Hepatocyte (in vitro differentiated cells): Measurements from ENCODE around the gene MAGT1.

Source experiments
- EZH2 ChIP-seq: fragments of 200-600 bp; sonication (generic); IDR thresholded peaks from 2 replicates; pipeline ENCODE4 v1.6.1; 2016; ENCODE audit warnings: antibody characterized with exemption, mild to moderate bottlenecking, borderline replicate concordance
- EZH2phosphoT487 ChIP-seq: fragments of 200-600 bp; sonication (generic); IDR thresholded peaks from one replicate; pipeline ENCODE4 v1.6.1; 2018; ENCODE audit warnings: antibody characterized with exemption, mild to moderate bottlenecking, low read depth, moderate library complexity; ENCODE audit not compliant: unreplicated experiment, severe bottlenecking
- TF ChIP-seq, protein P1 (sequence below): fragments of 200-600 bp; sonication (generic); IDR thresholded peaks from 2 replicates; pipeline ENCODE4 v1.5.1; 2016; ENCODE audit warnings: antibody characterized with exemption, mild to moderate bottlenecking; ENCODE audit not compliant: poor library complexity

DNA sequence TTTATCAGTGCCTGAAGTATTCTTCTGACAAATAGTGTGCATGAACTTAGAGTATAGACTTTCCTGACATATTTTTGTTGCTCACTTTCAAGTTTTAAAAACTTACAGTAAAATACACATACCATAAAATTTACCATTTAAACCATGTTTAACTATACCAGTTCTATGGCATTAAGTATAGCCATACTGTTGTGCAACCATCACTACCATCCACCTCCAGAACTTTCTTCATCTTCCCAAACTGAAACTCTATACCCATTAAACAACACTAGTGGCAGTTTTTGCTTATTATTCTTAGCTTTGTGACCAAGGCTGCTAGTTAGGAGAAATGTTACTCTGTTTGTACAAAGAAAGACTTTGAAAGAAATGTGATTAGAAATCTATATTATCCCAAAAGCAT, 41.1 kb upstream of the MAGT1 start:
- TF ChIP-seq EZH2phosphoT487 (no peak), EZH2 (no peak)
- TF ChIP-seq, protein P1, sequence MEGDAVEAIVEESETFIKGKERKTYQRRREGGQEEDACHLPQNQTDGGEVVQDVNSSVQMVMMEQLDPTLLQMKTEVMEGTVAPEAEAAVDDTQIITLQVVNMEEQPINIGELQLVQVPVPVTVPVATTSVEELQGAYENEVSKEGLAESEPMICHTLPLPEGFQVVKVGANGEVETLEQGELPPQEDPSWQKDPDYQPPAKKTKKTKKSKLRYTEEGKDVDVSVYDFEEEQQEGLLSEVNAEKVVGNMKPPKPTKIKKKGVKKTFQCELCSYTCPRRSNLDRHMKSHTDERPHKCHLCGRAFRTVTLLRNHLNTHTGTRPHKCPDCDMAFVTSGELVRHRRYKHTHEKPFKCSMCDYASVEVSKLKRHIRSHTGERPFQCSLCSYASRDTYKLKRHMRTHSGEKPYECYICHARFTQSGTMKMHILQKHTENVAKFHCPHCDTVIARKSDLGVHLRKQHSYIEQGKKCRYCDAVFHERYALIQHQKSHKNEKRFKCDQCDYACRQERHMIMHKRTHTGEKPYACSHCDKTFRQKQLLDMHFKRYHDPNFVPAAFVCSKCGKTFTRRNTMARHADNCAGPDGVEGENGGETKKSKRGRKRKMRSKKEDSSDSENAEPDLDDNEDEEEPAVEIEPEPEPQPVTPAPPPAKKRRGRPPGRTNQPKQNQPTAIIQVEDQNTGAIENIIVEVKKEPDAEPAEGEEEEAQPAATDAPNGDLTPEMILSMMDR = no peak
